Activated naive CD4-positive, alpha-beta T cell treated with anti-CD3 and anti-CD28 coated beads, Interleukin-2, amount 10 ng/mL, durations not matched to agents 7 days and 5 days (primary cell): ENCODE data around the gene WTAP.
"Not testable (repeated sequence)": the region's sequence is repeated elsewhere in the genome, so short reads cannot be mapped to it uniquely, and the experiment has no call there.

Experiments
- CTCF ChIA-PET: fragments of 350-600 bp; sonication (Branson Sonifier 250); formaldehyde crosslinking; loops from one replicate; lab custom pipeline; 2021; ENCODE audit warnings: antibody characterized with exemption; lab: Charles Lee
- DNase-seq: peaks from one replicate; pipeline ENCODE4 v3.0.0-alpha.2; 2020
- H3K27ac Mint-ChIP-seq: one replicate; pipeline ENCODE4 v1.8.0; 2021; ENCODE audit warnings: mild to moderate bottlenecking, moderate library complexity, mixed read lengths
- H3K27me3 Mint-ChIP-seq: one replicate; pipeline ENCODE4 v1.8.0; 2021; ENCODE audit warnings: mild to moderate bottlenecking, mixed read lengths
- H3K36me3 Mint-ChIP-seq: one replicate; pipeline ENCODE4 v1.8.0; 2021; ENCODE audit warnings: mixed read lengths
- H3K4me1 Mint-ChIP-seq: one replicate; pipeline ENCODE4 v1.8.0; 2021; ENCODE audit warnings: mixed read lengths
- H3K4me3 Mint-ChIP-seq: one replicate; pipeline ENCODE4 v1.8.0; 2021; ENCODE audit warnings: mild to moderate bottlenecking, moderate library complexity, mixed read lengths
- H3K9me3 Mint-ChIP-seq: one replicate; pipeline ENCODE4 v1.8.0; 2021; ENCODE audit warnings: mixed read lengths

Gene WTAP

GRCh38 chr6:159726255-159726917, 920 bp upstream of the WTAP start:
- H3K4me3 Mint-ChIP-seq = peak overlapping the region; percentile 86
- H3K36me3 Mint-ChIP-seq = peaks cover 46% of the 10 kb centered on the region
- CTCF ChIA-PET = interaction anchor here (0.7 to 1.1 kb wide), 3 partner anchors 34 to 64 kb away, joined by 3 read pairs; partner anchors contain the start of gene MRPL18
- peaks cover 12% of the 10 kb centered on the region for H3K9me3 Mint-ChIP-seq
- peak overlapping the region; percentile 97 for H3K27ac Mint-ChIP-seq
- no peak for DNase-seq
- H3K4me1 Mint-ChIP-seq = peaks cover 57% of the 10 kb centered on the region
- peaks cover 7% of the 10 kb centered on the region for H3K27me3 Mint-ChIP-seq

- peaks cover 44% of the 10 kb centered on the region for H3K36me3 Mint-ChIP-seq
- CTCF ChIA-PET = interaction anchor here (1.6 kb wide), 1 partner anchor 36 kb away, joined by 7 read pairs; no protein-coding TSS in a partner anchor
Observed at GRCh38 chr6:159727717-159728445, 575 bp downstream of the WTAP start.

GRCh38 chr6:159728531-159728964, 1.2 kb downstream of the WTAP start:
- Mint-ChIP-seq H3K27ac (peak overlapping the region; percentile 95), H3K36me3 (peaks cover 37% of the 10 kb centered on the region), H3K9me3 (peaks cover 1% of the 10 kb centered on the region), H3K4me1 (peaks cover 62% of the 10 kb centered on the region), H3K4me3 (peak overlapping the region; percentile 88), H3K27me3 (peaks cover 7% of the 10 kb centered on the region)
- CTCF ChIA-PET = interaction anchor here (1.6 kb wide), 1 partner anchor 37 kb away, joined by 7 read pairs; no protein-coding TSS in a partner anchor
- DNase-seq = no peak

More at GRCh38 chr6:159727717-159728445, 575 bp downstream of the WTAP start:
- peaks cover 64% of the 10 kb centered on the region for H3K4me1 Mint-ChIP-seq
- peaks cover 7% of the 10 kb centered on the region for H3K27me3 Mint-ChIP-seq
- peak; percentile 65 for DNase-seq
- H3K27ac Mint-ChIP-seq = peak overlapping the region; percentile 95
- H3K4me3 Mint-ChIP-seq = peak overlapping the region; percentile 88
- peaks cover 6% of the 10 kb centered on the region for H3K9me3 Mint-ChIP-seq

DNA sequence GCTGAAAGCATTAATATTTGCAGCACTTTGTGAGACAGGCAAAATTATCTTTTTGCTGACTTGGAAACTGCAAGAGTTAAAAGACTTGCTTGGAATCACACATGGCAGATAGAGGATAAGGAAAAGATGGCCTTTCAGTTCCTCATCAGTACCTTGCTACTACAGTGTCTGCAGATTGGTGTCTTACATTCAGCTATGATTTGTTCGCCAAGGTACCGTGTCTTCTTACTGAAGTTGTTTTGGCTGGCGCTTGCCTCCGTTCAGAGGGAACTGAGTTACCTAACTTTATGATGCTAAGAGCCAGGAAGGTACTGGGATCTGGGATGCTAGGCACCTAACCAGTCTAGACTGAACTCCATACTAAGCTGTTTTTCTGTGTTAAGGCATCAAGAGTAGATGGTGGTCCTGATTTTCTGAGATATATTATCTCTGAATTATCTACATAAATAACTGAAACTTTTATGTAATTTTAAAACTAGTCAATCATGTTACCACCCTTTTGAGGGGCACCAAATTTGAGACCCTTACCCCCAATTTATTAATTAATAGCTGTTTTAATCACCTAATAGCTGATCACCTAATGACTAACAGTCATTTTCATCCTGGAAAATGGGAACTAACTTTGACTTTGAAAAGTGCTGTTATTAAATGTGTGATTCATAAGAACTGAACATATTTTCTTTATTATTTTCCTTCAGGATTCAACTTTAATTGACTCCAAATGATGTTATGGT, 2.5 kb downstream of the WTAP start:
- H3K4me1 Mint-ChIP-seq = peaks cover 62% of the 10 kb centered on the region
- peak overlapping the region; percentile 24 for H3K27ac Mint-ChIP-seq

GRCh38 chr6:159730332-159730676, 3.0 kb downstream of the WTAP start:
- Mint-ChIP-seq H3K9me3 (no peaks in the 10 kb centered on the region), H3K4me3 (peak overlapping the region; percentile 18), H3K4me1 (peaks cover 60% of the 10 kb centered on the region), H3K27me3 (peaks cover 7% of the 10 kb centered on the region), H3K36me3 (peaks cover 30% of the 10 kb centered on the region), H3K27ac (no peak overlapping the region)
- CTCF ChIA-PET = interaction anchor here (1.0 kb wide), 1 partner anchor 16 kb away, joined by 3 read pairs; no protein-coding TSS in a partner anchor
- no peak for DNase-seq

More for the DNA sequence above, 2.5 kb downstream of the WTAP start:
- peaks cover 30% of the 10 kb centered on the region for H3K36me3 Mint-ChIP-seq
- no peak for DNase-seq
- no peaks in the 10 kb centered on the region for H3K9me3 Mint-ChIP-seq
- peak overlapping the region; percentile 88 for H3K4me3 Mint-ChIP-seq
- peaks cover 7% of the 10 kb centered on the region for H3K27me3 Mint-ChIP-seq
- CTCF ChIA-PET = interaction anchor here (1.0 to 1.6 kb wide), 2 partner anchors 17 to 38 kb away, joined by 3 to 7 read pairs; no protein-coding TSS in a partner anchor

GRCh38 chr6:159732550-159732949, 5.2 kb downstream of the WTAP start:
- H3K4me1 Mint-ChIP-seq = peaks cover 54% of the 10 kb centered on the region
- H3K36me3 Mint-ChIP-seq = peaks cover 32% of the 10 kb centered on the region
- H3K9me3 Mint-ChIP-seq, H3K4me3 Mint-ChIP-seq, H3K27ac Mint-ChIP-seq, H3K27me3 Mint-ChIP-seq, DNase-seq, CTCF ChIA-PET: not testable (repeated sequence)

DNA sequence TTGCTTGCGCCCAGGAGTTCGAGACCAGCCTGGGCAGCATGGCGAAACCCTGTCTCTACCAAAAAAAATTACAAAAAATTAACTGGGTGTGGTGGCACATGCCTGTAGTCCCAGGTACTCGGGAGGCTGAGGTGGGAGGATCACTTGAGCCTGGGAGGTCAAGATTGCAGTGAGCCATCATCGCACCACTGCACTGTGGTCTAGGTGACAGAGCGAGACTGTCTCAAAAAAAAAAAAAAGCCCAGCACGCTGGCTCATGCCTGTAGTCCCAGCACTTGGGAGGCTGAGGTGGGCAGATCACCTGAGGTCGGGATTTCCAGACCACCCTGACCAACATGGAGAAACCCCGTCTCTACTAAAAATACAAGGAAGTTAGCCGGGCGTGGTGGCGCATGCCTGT, 6.1 kb downstream of the WTAP start:
- DNase-seq, H3K4me3 Mint-ChIP-seq, H3K27me3 Mint-ChIP-seq, H3K9me3 Mint-ChIP-seq, CTCF ChIA-PET: not testable (repeated sequence)
- Mint-ChIP-seq H3K36me3 (peaks cover 28% of the 10 kb centered on the region), H3K4me1 (peaks cover 62% of the 10 kb centered on the region), H3K27ac (peak overlapping the region; percentile 58)

DNA sequence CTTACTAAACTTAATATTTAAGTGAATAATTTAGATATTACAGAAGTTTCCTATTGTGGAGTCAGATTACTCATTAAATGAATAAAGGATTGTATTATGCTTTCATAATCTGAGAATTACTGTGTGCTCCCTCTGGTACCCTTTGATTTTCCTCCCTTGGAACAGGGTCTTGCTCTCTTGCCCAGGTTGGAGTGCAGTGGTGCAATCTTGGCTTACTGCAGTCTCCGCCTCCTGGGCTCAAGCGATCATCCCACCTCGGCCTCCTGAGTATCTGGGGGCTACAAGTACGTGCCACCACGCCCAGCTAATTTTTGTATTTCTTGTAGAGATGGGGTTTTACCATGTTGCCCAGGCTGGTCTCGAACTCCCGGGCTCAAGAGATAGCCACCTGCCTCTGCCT, 9.6 kb downstream of the WTAP start:
- H3K4me1 Mint-ChIP-seq = peaks cover 37% of the 10 kb centered on the region
- no peak overlapping the region for H3K27ac Mint-ChIP-seq
- DNase-seq = no peak
- CTCF ChIA-PET = interaction anchor here (1.2 to 1.4 kb wide), 2 partner anchors 10 to 19 kb away, joined by 3 read pairs; no protein-coding TSS in a partner anchor
- H3K27me3 Mint-ChIP-seq = no peaks in the 10 kb centered on the region
- peaks cover 21% of the 10 kb centered on the region for H3K36me3 Mint-ChIP-seq
- no peaks in the 10 kb centered on the region for H3K9me3 Mint-ChIP-seq
- H3K4me3 Mint-ChIP-seq = no peak overlapping the region

DNA sequence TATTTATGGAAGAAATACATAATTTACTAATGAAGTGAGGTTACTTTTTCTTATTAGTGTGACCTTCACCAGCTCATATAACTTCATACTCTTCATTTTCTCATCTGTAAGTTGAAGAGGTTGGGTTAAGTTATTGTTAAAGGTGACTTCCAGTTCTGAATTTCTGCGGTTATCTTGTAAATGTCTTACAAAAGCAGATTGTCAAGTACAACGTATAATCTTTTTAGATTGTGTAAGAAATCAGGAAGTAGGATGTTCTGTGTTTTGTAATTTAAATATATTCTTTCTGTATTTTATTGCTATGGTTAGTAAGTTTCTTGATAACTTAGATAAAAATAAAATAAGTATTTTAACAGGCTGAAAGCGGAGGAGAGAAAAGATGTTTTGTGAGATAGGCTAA, 12.0 kb downstream of the WTAP start:
- DNase-seq = no peak
- no peak overlapping the region for H3K27ac Mint-ChIP-seq
- no peaks in the 10 kb centered on the region for H3K9me3 Mint-ChIP-seq
- peaks cover 33% of the 10 kb centered on the region for H3K36me3 Mint-ChIP-seq
- CTCF ChIA-PET = no interaction called here
- peaks cover 26% of the 10 kb centered on the region for H3K4me1 Mint-ChIP-seq
- no peak overlapping the region for H3K4me3 Mint-ChIP-seq
- H3K27me3 Mint-ChIP-seq = no peaks in the 10 kb centered on the region

GRCh38 chr6:159742165-159742564, 14.9 kb downstream of the WTAP start:
- CTCF ChIA-PET = no interaction called here
- Mint-ChIP-seq H3K4me1 (peaks cover 24% of the 10 kb centered on the region), H3K9me3 (no peaks in the 10 kb centered on the region), H3K36me3 (peaks cover 51% of the 10 kb centered on the region), H3K27ac (no peak overlapping the region), H3K4me3 (no peak overlapping the region), H3K27me3 (no peaks in the 10 kb centered on the region)
- no peak for DNase-seq

DNA sequence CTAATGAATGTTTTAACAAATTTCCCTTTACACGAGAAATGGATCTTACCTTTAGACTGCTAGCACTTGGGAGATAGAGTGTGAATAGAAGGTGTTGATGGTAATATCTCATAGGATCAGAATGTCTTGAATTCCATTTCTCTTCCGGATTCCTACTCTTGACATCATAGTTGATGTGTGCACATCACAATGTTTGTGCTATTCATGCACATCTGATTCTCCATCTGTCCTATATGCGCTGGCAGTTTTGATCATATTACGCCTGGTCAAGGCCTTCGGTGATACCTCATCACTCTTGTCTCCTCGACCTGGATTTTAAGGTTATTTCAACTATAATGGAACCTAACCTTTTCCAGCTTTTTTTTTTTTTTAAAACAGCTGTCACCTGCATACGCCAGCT, 17.8 kb downstream of the WTAP start:
- DNase-seq = no peak
- no peaks in the 10 kb centered on the region for H3K27me3 Mint-ChIP-seq
- CTCF ChIA-PET = no interaction called here
- no peak overlapping the region for H3K27ac Mint-ChIP-seq
- H3K4me3 Mint-ChIP-seq = no peak overlapping the region
- peaks cover 69% of the 10 kb centered on the region for H3K36me3 Mint-ChIP-seq
- peaks cover 13% of the 10 kb centered on the region for H3K4me1 Mint-ChIP-seq
- H3K9me3 Mint-ChIP-seq = no peaks in the 10 kb centered on the region

- Mint-ChIP-seq H3K27me3 (no peaks in the 10 kb centered on the region), H3K27ac (no peak overlapping the region), H3K36me3 (peaks cover 63% of the 10 kb centered on the region), H3K4me3 (no peak overlapping the region), H3K9me3 (no peaks in the 10 kb centered on the region), H3K4me1 (peaks cover 10% of the 10 kb centered on the region)
- no peak for DNase-seq
- CTCF ChIA-PET = interaction anchor here (0.9 to 1.2 kb wide), 2 partner anchors 9 to 17 kb away, joined by 3 read pairs; no protein-coding TSS in a partner anchor
Observed at GRCh38 chr6:159746759-159747158, 19.5 kb downstream of the WTAP start.

DNA sequence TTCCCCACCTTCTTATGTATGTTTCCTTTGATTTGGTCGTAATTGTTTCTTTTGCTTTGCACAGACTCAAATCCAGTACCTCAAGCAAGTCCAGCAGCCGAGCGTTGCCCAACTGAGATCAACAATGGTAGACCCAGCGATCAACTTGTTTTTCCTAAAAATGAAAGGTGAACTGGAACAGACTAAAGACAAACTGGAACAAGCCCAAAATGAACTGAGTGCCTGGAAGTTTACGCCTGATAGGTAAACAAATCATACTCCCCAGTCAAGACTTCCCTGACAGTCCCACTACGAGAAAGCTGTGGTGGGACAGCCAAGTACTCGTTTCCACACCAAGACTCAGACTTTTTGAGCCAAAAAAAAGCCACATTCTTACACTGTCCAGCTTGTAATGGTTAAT, 20.8 kb downstream of the WTAP start:
- CTCF ChIA-PET = not testable (repeated sequence)

GRCh38 chr6:159751448-159751847, 24.1 kb downstream of the WTAP start:
- CTCF ChIA-PET = no interaction called here
- H3K27ac Mint-ChIP-seq = no peak overlapping the region
- H3K9me3 Mint-ChIP-seq = no peaks in the 10 kb centered on the region
- H3K4me3 Mint-ChIP-seq = no peak overlapping the region
- no peak for DNase-seq
- H3K27me3 Mint-ChIP-seq = no peaks in the 10 kb centered on the region
- peaks cover 61% of the 10 kb centered on the region for H3K36me3 Mint-ChIP-seq
- H3K4me1 Mint-ChIP-seq = no peaks in the 10 kb centered on the region

More for the DNA sequence above, 20.8 kb downstream of the WTAP start:
- H3K27me3 Mint-ChIP-seq, DNase-seq, H3K4me3 Mint-ChIP-seq, H3K9me3 Mint-ChIP-seq, H3K4me1 Mint-ChIP-seq: not testable (repeated sequence)
- H3K36me3 Mint-ChIP-seq = peaks cover 62% of the 10 kb centered on the region
- H3K27ac Mint-ChIP-seq = peak overlapping the region; percentile 13
